KMS-11 (cell line): Measurements from ENCODE around the gene COPS7A.
A peak's percentile ranks its signal among the peaks of the same experiment; 100 is the strongest.

Experiments used
- H2AFZ ChIP-seq: fragments of 200-600 bp; sonication (generic); 2 replicates; pipeline ENCODE4 v1.6.1; 2016; ENCODE audit warnings: antibody characterized with exemption, mixed run types, low read depth
- H3K27ac ChIP-seq: fragments of 200-600 bp; sonication (generic); 2 replicates; pipeline ENCODE4 v1.6.1; 2016; ENCODE audit warnings: mild to moderate bottlenecking, mixed run types
- H3K27me3 ChIP-seq: fragments of 200-600 bp; sonication (generic); 2 replicates; pipeline ENCODE4 v1.6.1; 2017; ENCODE audit warnings: mild to moderate bottlenecking, low read depth, mixed run types, moderate library complexity; ENCODE audit not compliant: insufficient read depth
- H3K36me3 ChIP-seq: fragments of 200-600 bp; sonication (generic); 2 replicates; pipeline ENCODE4 v1.6.1; 2017; ENCODE audit warnings: mild to moderate bottlenecking, mixed run types; ENCODE audit not compliant: insufficient read depth
- H3K4me1 ChIP-seq: fragments of 200-600 bp; sonication (generic); 2 replicates; pipeline ENCODE4 v1.6.1; 2016; ENCODE audit warnings: mild to moderate bottlenecking, low read depth, mixed run types; ENCODE audit not compliant: poor library complexity, severe bottlenecking
- H3K4me2 ChIP-seq: fragments of 200-600 bp; sonication (generic); 2 replicates; pipeline ENCODE4 v1.7.0; 2016; ENCODE audit warnings: mild to moderate bottlenecking, mixed run types
- H3K4me3 ChIP-seq: fragments of 200-600 bp; sonication (generic); IDR thresholded peaks from 2 replicates; pipeline ENCODE4 v1.6.1; 2017; ENCODE audit warnings: low read depth, low read length, mixed read lengths; ENCODE audit not compliant: insufficient read depth
- H3K79me2 ChIP-seq: fragments of 200-600 bp; sonication (generic); 2 replicates; pipeline ENCODE4 v1.6.1; 2016; ENCODE audit warnings: low read depth, mixed run types; ENCODE audit not compliant: insufficient read depth
- H3K9ac ChIP-seq: fragments of 200-600 bp; sonication (generic); 2 replicates; pipeline ENCODE4 v1.6.1; 2016; ENCODE audit warnings: mild to moderate bottlenecking, mixed run types
- H4K20me1 ChIP-seq: fragments of 200-600 bp; sonication (generic); 2 replicates; pipeline ENCODE4 v1.6.1; 2016; ENCODE audit warnings: mild to moderate bottlenecking, mixed run types; ENCODE audit not compliant: insufficient read depth
- CTCF ChIP-seq: fragments of 200-600 bp; sonication (generic); conservative IDR thresholded peaks from 2 replicates; pipeline ENCODE4 v1.6.1; 2017; ENCODE audit warnings: low read depth, mild to moderate bottlenecking, antibody characterized with exemption, low read length, moderate library complexity, mixed read lengths

Gene COPS7A

GRCh38 chr12:6697584-6698351, 26.1 kb upstream of the COPS7A start:
- peak; percentile 42 for TF ChIP-seq CTCF
- Histone ChIP-seq H3K4me3 (no peak overlapping the region), H3K4me1 (no peaks in the 10 kb centered on the region), H3K4me2 (no peak overlapping the region), H3K79me2 (no peaks in the 10 kb centered on the region), H3K27me3 (peaks cover 74% of the 10 kb centered on the region), H3K9ac (no peak overlapping the region), H3K27ac (no peak overlapping the region), H4K20me1 (no peaks in the 10 kb centered on the region), H3K36me3 (no peaks in the 10 kb centered on the region), H2AFZ (no peak overlapping the region)

GRCh38 chr12:6698352-6699046, 25.3 kb upstream of the COPS7A start:
- H3K27ac ChIP-seq = no peak overlapping the region
- no peaks in the 10 kb centered on the region for H3K4me1 ChIP-seq
- no peaks in the 10 kb centered on the region for H3K36me3 ChIP-seq
- no peak for TF ChIP-seq CTCF
- no peak overlapping the region for H3K4me3 ChIP-seq
- H3K4me2 ChIP-seq = no peak overlapping the region
- H3K79me2 ChIP-seq = no peaks in the 10 kb centered on the region
- H2AFZ ChIP-seq = no peak overlapping the region
- peaks cover 78% of the 10 kb centered on the region for H3K27me3 ChIP-seq
- no peak overlapping the region for H3K9ac ChIP-seq
- no peaks in the 10 kb centered on the region for H4K20me1 ChIP-seq

GRCh38 chr12:6699259-6699988, 24.4 kb upstream of the COPS7A start:
- H3K27ac ChIP-seq = no peak overlapping the region
- no peak for TF ChIP-seq CTCF
- H3K4me1 ChIP-seq = no peaks in the 10 kb centered on the region
- H2AFZ ChIP-seq = no peak overlapping the region
- no peak overlapping the region for H3K9ac ChIP-seq
- no peaks in the 10 kb centered on the region for H3K79me2 ChIP-seq
- H3K27me3 ChIP-seq = peaks cover 79% of the 10 kb centered on the region
- H3K4me2 ChIP-seq = no peak overlapping the region
- no peaks in the 10 kb centered on the region for H3K36me3 ChIP-seq
- no peak overlapping the region for H3K4me3 ChIP-seq
- H4K20me1 ChIP-seq = no peaks in the 10 kb centered on the region

GRCh38 chr12:6699989-6700645, 23.7 kb upstream of the COPS7A start:
- Histone ChIP-seq H3K4me2 (no peak overlapping the region), H4K20me1 (no peaks in the 10 kb centered on the region), H3K27me3 (peaks cover 76% of the 10 kb centered on the region), H3K4me1 (no peaks in the 10 kb centered on the region), H3K79me2 (no peaks in the 10 kb centered on the region), H2AFZ (no peak overlapping the region; the same call in 1 of the 2 replicates), H3K27ac (no peak overlapping the region), H3K36me3 (no peaks in the 10 kb centered on the region), H3K4me3 (no peak overlapping the region), H3K9ac (no peak overlapping the region)
- TF ChIP-seq CTCF = no peak
